ENCODE data around the gene PAMR1.

DNA sequence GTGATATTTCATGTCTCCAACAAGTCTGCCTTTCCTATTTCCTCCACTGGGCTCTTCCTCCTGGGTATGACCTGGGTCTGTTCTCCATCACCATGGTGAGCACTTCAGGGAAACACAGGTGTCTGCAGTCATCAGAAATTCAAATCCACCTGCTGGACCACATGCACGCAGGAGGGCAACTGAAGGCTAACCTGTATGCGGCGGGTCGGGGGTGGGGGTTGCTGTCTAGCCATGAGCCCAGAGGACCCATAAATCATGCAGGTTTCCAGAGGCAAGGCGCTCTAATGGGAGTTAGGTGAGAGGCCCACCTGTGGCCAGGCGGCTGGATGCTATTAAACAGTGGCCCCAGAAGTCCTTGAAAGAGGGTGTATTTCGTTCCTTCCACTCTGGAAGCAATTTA is 11.1 kb upstream of the PAMR1 start:
- TF ChIP-seq, protein P1, sequence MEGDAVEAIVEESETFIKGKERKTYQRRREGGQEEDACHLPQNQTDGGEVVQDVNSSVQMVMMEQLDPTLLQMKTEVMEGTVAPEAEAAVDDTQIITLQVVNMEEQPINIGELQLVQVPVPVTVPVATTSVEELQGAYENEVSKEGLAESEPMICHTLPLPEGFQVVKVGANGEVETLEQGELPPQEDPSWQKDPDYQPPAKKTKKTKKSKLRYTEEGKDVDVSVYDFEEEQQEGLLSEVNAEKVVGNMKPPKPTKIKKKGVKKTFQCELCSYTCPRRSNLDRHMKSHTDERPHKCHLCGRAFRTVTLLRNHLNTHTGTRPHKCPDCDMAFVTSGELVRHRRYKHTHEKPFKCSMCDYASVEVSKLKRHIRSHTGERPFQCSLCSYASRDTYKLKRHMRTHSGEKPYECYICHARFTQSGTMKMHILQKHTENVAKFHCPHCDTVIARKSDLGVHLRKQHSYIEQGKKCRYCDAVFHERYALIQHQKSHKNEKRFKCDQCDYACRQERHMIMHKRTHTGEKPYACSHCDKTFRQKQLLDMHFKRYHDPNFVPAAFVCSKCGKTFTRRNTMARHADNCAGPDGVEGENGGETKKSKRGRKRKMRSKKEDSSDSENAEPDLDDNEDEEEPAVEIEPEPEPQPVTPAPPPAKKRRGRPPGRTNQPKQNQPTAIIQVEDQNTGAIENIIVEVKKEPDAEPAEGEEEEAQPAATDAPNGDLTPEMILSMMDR (IDR thresholded peaks at IDR 0.05; ENCODE audit: insufficient read depth, low read length, poor library complexity, severe bottlenecking) = no peak
- TF ChIP-seq EZH2phosphoT487 (conservative IDR thresholded peaks at IDR 0.05; ENCODE audit: low read length) = no peak

All from SU-DHL-6 (cell line).